Panc1 (cell line): Measurements from ENCODE around the gene SELENOI. TPM values are rescaled to one million over a fixed set of nuclear protein-coding genes. Genes with fewer than 3 reads are reported as not detected.

ENCODE experiments used
- ATAC-seq: fragments of 200-7000 bp; cut with Tn5 transposase; 2 replicates; pipeline ENCODE4 v1.9.1; 2020; ENCODE audit warnings: mild to moderate bottlenecking, moderate library complexity
- BruUV-seq: library from RNA; stranded (reverse); fragments of 400-500 nt; replicated peaks from 2 replicates; lab custom pipeline; 2021; lab: Mats Ljungman, UMichigan
- CTCF ChIA-PET: fragments of 300-600 bp; sonication (Branson Sonifier 250); formaldehyde crosslinking; loops from one replicate; lab custom pipeline; 2022; ENCODE audit warnings: antibody characterized with exemption; lab: Charles Lee
- POLR2A ChIA-PET: fragments of 300-600 bp; sonication (Branson Sonifier 250); formaldehyde crosslinking; loops from one replicate; lab custom pipeline; 2022; ENCODE audit warnings: antibody characterized with exemption; lab: Charles Lee
- DNase-seq: peaks from one replicate; pipeline ENCODE4 v3.0.0-alpha.2; 2010; ENCODE audit warnings: low read depth, low spot score
- H3K27ac ChIP-seq: 2 replicates; pipeline ENCODE4 v1.5.1; 2011; ENCODE audit warnings: mild to moderate bottlenecking, low read length, inconsistent platforms
- H3K27me3 ChIP-seq: fragments of 200-500 bp; sonication (Bioruptor generic); 2 replicates; pipeline ENCODE4 v1.6.0; 2014; ENCODE audit warnings: low read length, inconsistent platforms; ENCODE audit not compliant: control insufficient read depth, insufficient read depth
- H3K36me3 ChIP-seq: fragments of 200-500 bp; sonication (Bioruptor generic); 2 replicates; pipeline ENCODE4 v1.5.1; 2014; ENCODE audit warnings: inconsistent platforms, mild to moderate bottlenecking, low read length, moderate library complexity; ENCODE audit not compliant: control insufficient read depth, insufficient read depth
- H3K4me1 ChIP-seq: 2 replicates; pipeline ENCODE4 v1.5.1; 2011; ENCODE audit warnings: inconsistent platforms, mild to moderate bottlenecking, low read length, moderate library complexity; ENCODE audit not compliant: control insufficient read depth, insufficient read depth
- H3K4me3 ChIP-seq, 2 experiments: 2 replicates each; pipeline ENCODE4 v1.5.1; 2011 to 2012; ENCODE audit warnings: low read depth in 2 of 2, low read length in 2 of 2, mild to moderate bottlenecking in 2 of 2, inconsistent platforms in 1 of 2, moderate library complexity in 1 of 2
- H3K9me3 ChIP-seq: fragments of 200-500 bp; sonication (Bioruptor generic); 2 replicates; pipeline ENCODE4 v1.5.1; 2014; ENCODE audit warnings: low read depth, mild to moderate bottlenecking, inconsistent platforms, low read length, moderate library complexity; ENCODE audit not compliant: control insufficient read depth, insufficient read depth
- POLR2AphosphoS5 ChIP-seq: IDR thresholded peaks from 2 replicates; pipeline ENCODE4 v1.6.1; 2012; ENCODE audit warnings: mild to moderate bottlenecking, low read depth, low read length, moderate library complexity
- SIN3A ChIP-seq: IDR thresholded peaks from 2 replicates; pipeline ENCODE4 v1.6.1; 2012; ENCODE audit warnings: low read depth, mild to moderate bottlenecking, low read length, moderate library complexity, borderline replicate concordance; ENCODE audit not compliant: insufficient read depth
- TCF7L2 ChIP-seq: IDR thresholded peaks from 2 replicates; pipeline ENCODE4 v1.6.1; 2011; ENCODE audit warnings: mild to moderate bottlenecking, low read depth, low read length, inconsistent platforms
- in situ Hi-C: cut with HindIII; loops from 2 replicates; pipeline ENCODE4 v1.10.0; 2016; ENCODE audit warnings: low sequenced_read_pairs, low pct_unique_long_range_greater_than_20kb
- intact Hi-C: fragments of 100-400 bp; cut with micrococcal nuclease; formaldehyde crosslinking; loops from one replicate; pipeline ENCODE4 v1.10.0; 2022; ENCODE audit not compliant: unreplicated experiment
- total RNA-seq: library from RNA; stranded (reverse); gene quantifications from one replicate; pipeline ENCODE4 v1.2.1, GENCODE V29; 2021; ENCODE audit not compliant: unreplicated experiment
- TF ChIP-seq, protein P1 (sequence below): fragments of 450-650 bp; IDR thresholded peaks from 2 replicates; pipeline ENCODE4 v1.5.1; 2017; ENCODE audit warnings: mild to moderate bottlenecking
- TF ChIP-seq, protein P2 (sequence below), 2 experiments: IDR thresholded peaks; 2 replicates each; pipeline ENCODE4 v1.6.1; 2011 to 2012; ENCODE audit warnings: low read depth in 2 of 2, control low read depth in 1 of 2, low read length in 1 of 2, mild to moderate bottlenecking in 1 of 2, moderate library complexity in 1 of 2; ENCODE audit not compliant: insufficient read depth in 1 of 2

SELENOI gene
- total RNA-seq, 1 experiment from 2014 or later, result 28.5 TPM

DNA sequence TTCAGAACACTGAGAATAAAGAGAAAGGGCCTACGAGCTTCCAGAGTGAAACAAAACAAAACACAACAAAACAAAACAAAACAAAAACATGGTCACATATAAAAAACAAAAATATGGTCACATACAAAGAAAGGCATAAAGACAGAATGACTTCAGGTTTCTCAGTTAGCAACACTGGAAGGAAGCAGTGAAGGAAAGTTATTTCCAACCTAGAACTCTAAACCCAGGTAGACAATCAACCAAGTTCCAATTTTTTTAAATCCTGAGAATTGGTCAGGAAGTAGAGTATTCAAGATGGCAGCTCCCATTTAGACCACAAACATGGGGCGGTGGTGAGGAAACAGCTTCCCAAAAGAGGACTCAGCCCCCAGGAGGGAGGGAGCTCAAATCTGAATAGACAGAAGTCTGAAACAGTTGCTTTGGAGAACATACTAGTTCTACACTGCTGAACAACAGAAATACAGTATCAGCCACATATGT is 64.9 kb downstream of the SELENOI start:
- no peak for DNase-seq
- H3K36me3 ChIP-seq, result no peaks in the 10 kb centered on the region
- no peak for TF ChIP-seq TCF7L2
- TF ChIP-seq POLR2AphosphoS5, result no peak
- no peak for TF ChIP-seq SIN3A
- TF ChIP-seq, protein P1, sequence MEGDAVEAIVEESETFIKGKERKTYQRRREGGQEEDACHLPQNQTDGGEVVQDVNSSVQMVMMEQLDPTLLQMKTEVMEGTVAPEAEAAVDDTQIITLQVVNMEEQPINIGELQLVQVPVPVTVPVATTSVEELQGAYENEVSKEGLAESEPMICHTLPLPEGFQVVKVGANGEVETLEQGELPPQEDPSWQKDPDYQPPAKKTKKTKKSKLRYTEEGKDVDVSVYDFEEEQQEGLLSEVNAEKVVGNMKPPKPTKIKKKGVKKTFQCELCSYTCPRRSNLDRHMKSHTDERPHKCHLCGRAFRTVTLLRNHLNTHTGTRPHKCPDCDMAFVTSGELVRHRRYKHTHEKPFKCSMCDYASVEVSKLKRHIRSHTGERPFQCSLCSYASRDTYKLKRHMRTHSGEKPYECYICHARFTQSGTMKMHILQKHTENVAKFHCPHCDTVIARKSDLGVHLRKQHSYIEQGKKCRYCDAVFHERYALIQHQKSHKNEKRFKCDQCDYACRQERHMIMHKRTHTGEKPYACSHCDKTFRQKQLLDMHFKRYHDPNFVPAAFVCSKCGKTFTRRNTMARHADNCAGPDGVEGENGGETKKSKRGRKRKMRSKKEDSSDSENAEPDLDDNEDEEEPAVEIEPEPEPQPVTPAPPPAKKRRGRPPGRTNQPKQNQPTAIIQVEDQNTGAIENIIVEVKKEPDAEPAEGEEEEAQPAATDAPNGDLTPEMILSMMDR, result no peak
- TF ChIP-seq, protein P2, sequence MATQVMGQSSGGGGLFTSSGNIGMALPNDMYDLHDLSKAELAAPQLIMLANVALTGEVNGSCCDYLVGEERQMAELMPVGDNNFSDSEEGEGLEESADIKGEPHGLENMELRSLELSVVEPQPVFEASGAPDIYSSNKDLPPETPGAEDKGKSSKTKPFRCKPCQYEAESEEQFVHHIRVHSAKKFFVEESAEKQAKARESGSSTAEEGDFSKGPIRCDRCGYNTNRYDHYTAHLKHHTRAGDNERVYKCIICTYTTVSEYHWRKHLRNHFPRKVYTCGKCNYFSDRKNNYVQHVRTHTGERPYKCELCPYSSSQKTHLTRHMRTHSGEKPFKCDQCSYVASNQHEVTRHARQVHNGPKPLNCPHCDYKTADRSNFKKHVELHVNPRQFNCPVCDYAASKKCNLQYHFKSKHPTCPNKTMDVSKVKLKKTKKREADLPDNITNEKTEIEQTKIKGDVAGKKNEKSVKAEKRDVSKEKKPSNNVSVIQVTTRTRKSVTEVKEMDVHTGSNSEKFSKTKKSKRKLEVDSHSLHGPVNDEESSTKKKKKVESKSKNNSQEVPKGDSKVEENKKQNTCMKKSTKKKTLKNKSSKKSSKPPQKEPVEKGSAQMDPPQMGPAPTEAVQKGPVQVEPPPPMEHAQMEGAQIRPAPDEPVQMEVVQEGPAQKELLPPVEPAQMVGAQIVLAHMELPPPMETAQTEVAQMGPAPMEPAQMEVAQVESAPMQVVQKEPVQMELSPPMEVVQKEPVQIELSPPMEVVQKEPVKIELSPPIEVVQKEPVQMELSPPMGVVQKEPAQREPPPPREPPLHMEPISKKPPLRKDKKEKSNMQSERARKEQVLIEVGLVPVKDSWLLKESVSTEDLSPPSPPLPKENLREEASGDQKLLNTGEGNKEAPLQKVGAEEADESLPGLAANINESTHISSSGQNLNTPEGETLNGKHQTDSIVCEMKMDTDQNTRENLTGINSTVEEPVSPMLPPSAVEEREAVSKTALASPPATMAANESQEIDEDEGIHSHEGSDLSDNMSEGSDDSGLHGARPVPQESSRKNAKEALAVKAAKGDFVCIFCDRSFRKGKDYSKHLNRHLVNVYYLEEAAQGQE (IDR thresholded peaks at IDR 0.05; ENCODE audit: insufficient read depth in 1 of 2, low read depth in 2 of 2, low read length in 1 of 2), result no peak
- in situ Hi-C loops (no loop called here), intact Hi-C loops (no loop called here)
- no peak for ATAC-seq
- BruUV-seq, result no TSS peak
- no peaks in the 10 kb centered on the region for H3K9me3 ChIP-seq
- ChIA-PET POLR2A (interaction anchor here (0.7 kb wide), 1 partner anchor 13 kb away, joined by 3 read pairs; no protein-coding TSS in a partner anchor), CTCF (no interaction called here)
- no peak overlapping the region for H3K4me3 ChIP-seq
- no peaks in the 10 kb centered on the region for H3K27me3 ChIP-seq
- H3K4me1 ChIP-seq, result 0 out of 2 replicates have a peak, but pooled peaks cover 2% of the 10 kb centered on the region
- H3K27ac ChIP-seq, result no peak overlapping the region

DNA sequence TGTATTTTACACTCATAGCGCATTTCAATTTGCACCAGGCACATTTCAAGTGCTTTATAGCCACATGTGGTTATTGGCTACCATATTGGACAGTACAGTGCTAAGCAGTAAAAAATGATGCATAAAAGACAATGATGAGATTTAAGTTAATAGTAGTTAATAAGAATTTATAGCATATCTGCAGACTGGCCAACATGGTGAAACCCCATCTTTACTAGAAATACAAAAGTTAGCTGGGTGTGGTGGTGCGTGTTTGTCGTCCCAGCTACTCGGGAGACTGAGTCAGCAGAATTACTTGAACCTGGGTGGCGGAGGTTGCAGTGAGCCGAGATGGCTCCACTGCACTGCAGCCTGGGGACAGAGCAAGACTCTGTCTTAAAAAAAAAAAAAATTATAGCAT is 65.5 kb downstream of the SELENOI start:
- ATAC-seq (no peak), DNase-seq (no peak)
- Histone ChIP-seq H3K36me3 (no peaks in the 10 kb centered on the region), H3K4me1 (0 out of 2 replicates have a peak, but pooled peaks cover 2% of the 10 kb centered on the region), H3K27me3 (no peaks in the 10 kb centered on the region), H3K4me3 (no peak overlapping the region), H3K27ac (peak overlapping the region; percentile 77; the same call in 1 of the 2 replicates), H3K9me3 (no peaks in the 10 kb centered on the region)
- ChIA-PET POLR2A (interaction anchor here (0.7 kb wide), 3 partner anchors 9 to 393 kb away, joined by 3 to 5 read pairs (median 3); no protein-coding TSS in a partner anchor), CTCF (no interaction called here)
- BruUV-seq, result no TSS peak
- intact Hi-C loops (no loop called here), in situ Hi-C loops (no loop called here)
- TF ChIP-seq, protein P1, result no peak
- TF ChIP-seq, protein P2 (IDR thresholded peaks at IDR 0.05; ENCODE audit: insufficient read depth in 1 of 2, low read depth in 2 of 2, low read length in 1 of 2), result no peak
- TF ChIP-seq SIN3A, result no peak
- no peak for TF ChIP-seq TCF7L2
- no peak for TF ChIP-seq POLR2AphosphoS5
